ENCODE measurements around the gene SPAG16.

DNA sequence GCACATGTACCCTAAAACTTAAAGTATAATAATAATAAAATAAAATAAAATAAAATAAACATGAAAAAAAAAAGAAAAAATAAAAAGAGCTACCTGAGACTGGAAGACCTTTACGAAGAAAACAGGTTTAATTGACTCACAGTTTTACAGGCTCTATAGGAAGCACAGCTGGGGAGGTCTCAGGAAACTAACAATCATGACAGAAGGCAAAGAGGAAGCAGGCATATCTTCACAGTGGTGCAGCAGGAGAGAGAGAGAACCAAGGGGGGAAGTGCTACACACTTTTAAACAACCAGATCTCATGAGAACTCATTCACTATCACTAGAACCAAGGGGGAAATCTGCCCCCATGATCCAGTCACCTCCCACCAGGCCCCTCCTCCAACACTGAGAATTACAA is 747.3 kb downstream of the SPAG16 start:
- TF ChIP-seq, protein P1, sequence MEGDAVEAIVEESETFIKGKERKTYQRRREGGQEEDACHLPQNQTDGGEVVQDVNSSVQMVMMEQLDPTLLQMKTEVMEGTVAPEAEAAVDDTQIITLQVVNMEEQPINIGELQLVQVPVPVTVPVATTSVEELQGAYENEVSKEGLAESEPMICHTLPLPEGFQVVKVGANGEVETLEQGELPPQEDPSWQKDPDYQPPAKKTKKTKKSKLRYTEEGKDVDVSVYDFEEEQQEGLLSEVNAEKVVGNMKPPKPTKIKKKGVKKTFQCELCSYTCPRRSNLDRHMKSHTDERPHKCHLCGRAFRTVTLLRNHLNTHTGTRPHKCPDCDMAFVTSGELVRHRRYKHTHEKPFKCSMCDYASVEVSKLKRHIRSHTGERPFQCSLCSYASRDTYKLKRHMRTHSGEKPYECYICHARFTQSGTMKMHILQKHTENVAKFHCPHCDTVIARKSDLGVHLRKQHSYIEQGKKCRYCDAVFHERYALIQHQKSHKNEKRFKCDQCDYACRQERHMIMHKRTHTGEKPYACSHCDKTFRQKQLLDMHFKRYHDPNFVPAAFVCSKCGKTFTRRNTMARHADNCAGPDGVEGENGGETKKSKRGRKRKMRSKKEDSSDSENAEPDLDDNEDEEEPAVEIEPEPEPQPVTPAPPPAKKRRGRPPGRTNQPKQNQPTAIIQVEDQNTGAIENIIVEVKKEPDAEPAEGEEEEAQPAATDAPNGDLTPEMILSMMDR (IDR thresholded peaks at IDR 0.05): no peak
- no peak for TF ChIP-seq USF1 (IDR thresholded peaks at IDR 0.05; ENCODE audit: borderline replicate concordance, low read depth)
- TF ChIP-seq CHD2 (IDR thresholded peaks at IDR 0.05; ENCODE audit: low read length, partially characterized antibody): no peak
